Uterus (tissue), 2 donors: ENCODE results near the gene MYOZ3.

ENCODE experiments used
- CTCF ChIP-seq, 4 experiments: fragments of 200-600 bp in 2 of 4; fragments of 450-650 bp in 2 of 4; sonication (generic) in 2 of 4; IDR thresholded peaks; one replicate each; pipeline ENCODE4 v1.5.1; 2016 to 2019; ENCODE audit warnings: antibody characterized with exemption in 4 of 4, mild to moderate bottlenecking in 2 of 4, moderate library complexity in 1 of 4
- POLR2A ChIP-seq, 2 donors: fragments of 450-650 bp; IDR thresholded peaks; one replicate each; pipeline ENCODE4 v1.6.1; 2016; ENCODE audit warnings: antibody characterized with exemption in 2 of 2, mild to moderate bottlenecking in 1 of 2, moderate library complexity in 1 of 2

- TF ChIP-seq CTCF (IDR thresholded peaks at IDR 0.05) (no peak), POLR2A (IDR thresholded peaks at IDR 0.05) (no peak)
Observed at GRCh38 chr5:150703762-150704161, 42.7 kb downstream of the MYOZ3 start.
